Neutrophil (primary cell): ENCODE data around the gene TEAD4.

Source experiments
- H3K27ac ChIP-seq: fragments of 200-600 bp; sonication (generic); 2 replicates; pipeline ENCODE4 v1.5.1; 2016; ENCODE audit warnings: mild to moderate bottlenecking, moderate library complexity
- H3K27me3 ChIP-seq: fragments of 200-600 bp; sonication (generic); 2 replicates; pipeline ENCODE4 v1.6.0; 2016; ENCODE audit warnings: mild to moderate bottlenecking
- H3K36me3 ChIP-seq: fragments of 200-600 bp; sonication (generic); 2 replicates; pipeline ENCODE4 v1.5.1; 2017
- H3K4me1 ChIP-seq, 2 experiments: fragments of 200-600 bp in 1 of 2; sonication (generic) in 1 of 2; 1 replicate in 1 of 2; 2 replicates in 1 of 2; pipeline versions ENCODE4 v1.5.1 to v1.6.1; 2013 to 2016; ENCODE audit warnings: low read depth in 1 of 2, low read length in 1 of 2, mild to moderate bottlenecking in 1 of 2, moderate library complexity in 1 of 2; ENCODE audit not compliant: control insufficient read depth in 1 of 2, insufficient read depth in 1 of 2
- H3K4me3 ChIP-seq, 2 experiments: fragments of 200-600 bp in 1 of 2; sonication (generic) in 1 of 2; 1 replicate in 1 of 2; 2 replicates in 1 of 2; pipeline ENCODE4 v1.5.1; 2013 to 2016; ENCODE audit warnings: low read depth in 1 of 2, low read length in 1 of 2, mild to moderate bottlenecking in 1 of 2, moderate library complexity in 1 of 2
- H3K9me3 ChIP-seq: fragments of 200-600 bp; sonication (generic); 2 replicates; pipeline ENCODE4 v1.5.1; 2016
- CTCF ChIP-seq: fragments of 200-600 bp; sonication (generic); IDR thresholded peaks from 2 replicates; pipeline ENCODE4 v1.5.1; 2016; ENCODE audit warnings: antibody characterized with exemption

The TEAD4 gene

GRCh38 chr12:3071107-3071506, 111.9 kb downstream of the TEAD4 start:
- Histone ChIP-seq H3K27me3 (peaks cover 72% of the 10 kb centered on the region), H3K9me3 (no peaks in the 10 kb centered on the region), H3K27ac (no peak overlapping the region), H3K4me3 (no peak overlapping the region), H3K36me3 (no peaks in the 10 kb centered on the region), H3K4me1 (no peaks in the 10 kb centered on the region)
- TF ChIP-seq CTCF: no peak

GRCh38 chr12:3071710-3072109, 112.5 kb downstream of the TEAD4 start:
- Histone ChIP-seq H3K9me3 (no peaks in the 10 kb centered on the region), H3K4me3 (no peak overlapping the region), H3K27me3 (peaks cover 78% of the 10 kb centered on the region), H3K4me1 (peaks cover 3 to 5% of the 10 kb centered on the region in 2 experiments), H3K36me3 (no peaks in the 10 kb centered on the region), H3K27ac (no peak overlapping the region)
- no peak for TF ChIP-seq CTCF

- no peaks in the 10 kb centered on the region for H3K9me3 ChIP-seq
- TF ChIP-seq CTCF: peak; percentile 84
- H3K27ac ChIP-seq: no peak overlapping the region
- no peak overlapping the region for H3K4me3 ChIP-seq
- no peaks in the 10 kb centered on the region for H3K36me3 ChIP-seq
- peaks cover 79% of the 10 kb centered on the region for H3K27me3 ChIP-seq
- H3K4me1 ChIP-seq: peaks cover 6 to 7% of the 10 kb centered on the region in 2 experiments
Observed at GRCh38 chr12:3073438-3074250, 114.4 kb downstream of the TEAD4 start.

GRCh38 chr12:3075315-3075714, 116.1 kb downstream of the TEAD4 start:
- Histone ChIP-seq H3K4me3 (no peak overlapping the region), H3K4me1 (peaks cover 6 to 7% of the 10 kb centered on the region in 2 experiments), H3K9me3 (no peaks in the 10 kb centered on the region), H3K27ac (no peak overlapping the region), H3K27me3 (peaks cover 80% of the 10 kb centered on the region), H3K36me3 (no peaks in the 10 kb centered on the region)
- TF ChIP-seq CTCF: no peak

- H3K9me3 ChIP-seq: no peaks in the 10 kb centered on the region
Observed at GRCh38 chr12:3076730-3077571, 117.8 kb downstream of the TEAD4 start, which contains the start of gene TSPAN9. Gene TSPAN9, plus strand, starts transcription at chr12:3077379. Its CDS starts 123,815 bp downstream, at chr12:3201194.

More at GRCh38 chr12:3076730-3077571, 117.8 kb downstream of the TEAD4 start, which contains the start of gene TSPAN9:
- Histone ChIP-seq H3K36me3 (no peaks in the 10 kb centered on the region), H3K27ac (no peak within 1 kb of the TSS), H3K27me3 (peaks cover 89% of the 10 kb centered on the region), H3K4me1 (peaks cover 6 to 7% of the 10 kb centered on the region in 2 experiments), H3K4me3 (peak within 1 kb of the TSS; percentile 57 to 73)
- no peak for TF ChIP-seq CTCF
